NT2/D1 (cell line): ENCODE results near the gene CRISP1.

Source experiments
- SUZ12 ChIP-seq: IDR thresholded peaks from 2 replicates; pipeline ENCODE4 v1.6.1; 2011; ENCODE audit not compliant: insufficient read length, insufficient read depth; ENCODE audit errors: extremely low read depth
- ZNF274 ChIP-seq: IDR thresholded peaks from 2 replicates; pipeline ENCODE4 v1.6.1; 2011; ENCODE audit warnings: mild to moderate bottlenecking, low read depth, low read length

- no peak for TF ChIP-seq SUZ12
- no peak for TF ChIP-seq ZNF274
These were observed 47.5 kb upstream of the CRISP1 start for GRCh38 chr6:49913636-49914375.
